Suprapubic skin (tissue), 4 donors: ENCODE measurements around the gene DYNLT2B. TPM values are rescaled to one million over a fixed set of nuclear protein-coding genes. Genes with fewer than 3 reads are reported as not detected.

Source experiments
- DNase-seq, 2 donors: peaks; one replicate each; pipeline ENCODE4 v3.0.0-alpha.2; 2019; ENCODE audit warnings: low spot score in 2 of 2
- H3K27ac ChIP-seq: fragments of 200-600 bp; sonication (generic); one replicate; pipeline ENCODE4 v1.5.1; 2019
- H3K27me3 ChIP-seq: fragments of 200-600 bp; sonication (generic); one replicate; pipeline ENCODE4 v1.5.1; 2019
- H3K36me3 ChIP-seq: fragments of 200-600 bp; sonication (generic); one replicate; pipeline ENCODE4 v1.5.1; 2019
- H3K4me1 ChIP-seq: fragments of 200-600 bp; sonication (generic); one replicate; pipeline ENCODE4 v1.5.1; 2019
- H3K4me3 ChIP-seq: fragments of 200-600 bp; sonication (generic); one replicate; pipeline ENCODE4 v1.5.1; 2019; ENCODE audit warnings: mild to moderate bottlenecking
- H3K9me3 ChIP-seq: fragments of 200-600 bp; sonication (generic); one replicate; pipeline ENCODE4 v1.5.1; 2019
- CTCF ChIP-seq, 2 donors: fragments of 200-600 bp in 1 of 2; fragments of 450-650 bp in 1 of 2; sonication (generic) in 1 of 2; IDR thresholded peaks; one replicate each; pipeline ENCODE4 v1.5.1; 2016 to 2019; ENCODE audit warnings: antibody characterized with exemption in 2 of 2, mild to moderate bottlenecking in 1 of 2, moderate library complexity in 1 of 2
- EP300 ChIP-seq: sonication (generic); formaldehyde crosslinking; IDR thresholded peaks from one replicate; pipeline ENCODE4 v1.6.1; 2017; ENCODE audit warnings: antibody characterized with exemption
- POLR2A ChIP-seq, 2 donors: fragments of 450-650 bp; IDR thresholded peaks; one replicate each; pipeline ENCODE4 v1.6.1; 2017; ENCODE audit warnings: antibody characterized with exemption in 2 of 2, mild to moderate bottlenecking in 2 of 2, moderate library complexity in 2 of 2
- POLR2AphosphoS5 ChIP-seq, 3 donors: sonication (generic); formaldehyde crosslinking; IDR thresholded peaks; one replicate each; pipeline ENCODE4 v1.6.1; 2017; ENCODE audit warnings: antibody characterized with exemption in 3 of 3
- WGBS: methylation state at CpG from one replicate; pipeline ENCODE4 v1.1.5; 2018; 5-methylcytosine and 5-hydroxymethylcytosine counted together
- total RNA-seq, 4 donors: library from RNA; depleted of rRNA; stranded (reverse); fragments of >200 nt; gene quantifications; one replicate each; pipeline ENCODE4 v1.1.0, GENCODE V29; 2016

DYNLT2B gene
- total RNA-seq, 4 donors from 2014 or later, result 5.3 to 13.1 (median 10.6) TPM

DNA sequence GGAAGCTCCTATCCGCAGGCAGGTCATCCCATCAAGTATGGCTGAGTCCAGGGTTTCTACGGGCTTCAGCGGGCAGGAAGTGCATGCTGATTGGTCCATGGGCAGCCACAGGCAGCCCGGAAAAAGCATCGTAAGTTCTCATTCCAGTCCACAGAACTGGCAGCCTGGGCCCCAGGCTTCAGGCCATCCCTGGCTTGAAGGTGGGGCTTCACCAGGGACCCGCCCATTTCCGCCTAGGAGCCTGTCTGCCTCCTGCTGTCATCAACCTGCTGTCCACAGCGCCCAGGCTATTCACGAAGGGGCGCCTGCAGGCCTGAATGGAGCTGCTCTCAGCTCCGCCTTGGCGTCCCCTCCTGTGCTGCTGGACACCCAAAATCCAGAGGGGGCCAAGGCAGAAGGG, 44.4 kb downstream of the DYNLT2B start:
- no peak for DNase-seq
- WGBS, result 100% methylated on average over 1 of the region's 12 CpGs
- peaks cover 20% of the 10 kb centered on the region for H3K36me3 ChIP-seq
- H3K9me3 ChIP-seq, result no peaks in the 10 kb centered on the region
- H3K27me3 ChIP-seq, result no peaks in the 10 kb centered on the region
- H3K4me3 ChIP-seq, result no peak overlapping the region
- peaks cover 27% of the 10 kb centered on the region for H3K4me1 ChIP-seq
- no peak for TF ChIP-seq POLR2AphosphoS5 (IDR thresholded peaks at IDR 0.05)
- no peak for TF ChIP-seq EP300
- TF ChIP-seq CTCF (IDR thresholded peaks at IDR 0.05), result no peak
- no peak for TF ChIP-seq POLR2A (IDR thresholded peaks at IDR 0.05)
- peak overlapping the region; percentile 39 for H3K27ac ChIP-seq

DNA sequence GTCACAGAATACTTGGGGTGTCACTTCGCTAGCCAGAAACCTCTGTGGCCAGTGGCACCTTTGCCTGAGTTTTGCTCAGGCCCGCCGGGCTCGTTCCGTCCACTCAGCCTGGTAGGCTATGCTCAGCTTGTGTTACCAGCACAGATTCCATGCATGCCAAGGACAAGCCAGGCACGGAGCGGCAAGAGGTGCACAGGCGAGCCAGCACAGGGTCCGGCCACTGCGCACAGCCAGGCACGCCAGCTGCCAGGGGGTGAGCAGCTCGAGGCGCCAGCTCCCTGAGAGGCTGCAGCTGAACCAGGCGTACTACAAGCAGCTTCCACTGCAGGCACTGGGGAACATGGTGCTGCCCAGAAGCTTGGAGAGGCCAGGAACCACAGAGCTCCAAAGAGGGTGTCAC, 45.2 kb downstream of the DYNLT2B start:
- H3K36me3 ChIP-seq, result peaks cover 20% of the 10 kb centered on the region
- H3K4me3 ChIP-seq, result no peak overlapping the region
- WGBS, result 98% methylated on average over 5 of the region's 14 CpGs
- no peak overlapping the region for H3K27ac ChIP-seq
- H3K27me3 ChIP-seq, result no peaks in the 10 kb centered on the region
- no peaks in the 10 kb centered on the region for H3K9me3 ChIP-seq
- no peak for DNase-seq
- TF ChIP-seq EP300 (no peak), POLR2A (IDR thresholded peaks at IDR 0.05) (no peak), CTCF (IDR thresholded peaks at IDR 0.05) (no peak), POLR2AphosphoS5 (IDR thresholded peaks at IDR 0.05) (no peak)
- peaks cover 25% of the 10 kb centered on the region for H3K4me1 ChIP-seq

DNA sequence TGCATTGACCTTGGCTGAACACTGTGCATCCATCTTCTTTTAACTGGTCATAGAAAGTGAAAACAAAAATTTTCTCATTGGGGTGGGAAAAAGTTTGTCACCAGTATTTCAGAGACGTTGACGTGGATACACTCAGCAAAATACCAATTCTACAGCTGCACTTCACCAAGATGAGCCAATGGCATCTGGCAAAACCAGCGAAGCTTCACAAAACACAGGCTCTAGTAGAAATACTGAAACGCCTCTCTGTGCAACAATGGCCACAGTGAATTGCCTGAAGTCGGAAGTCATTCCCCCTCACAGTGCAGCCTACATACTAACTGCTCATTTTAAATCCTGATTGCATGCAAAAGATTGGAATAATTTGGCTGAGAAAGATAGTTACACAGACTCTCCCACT, 47.5 kb downstream of the DYNLT2B start:
- no peak for TF ChIP-seq CTCF (IDR thresholded peaks at IDR 0.05)
- TF ChIP-seq POLR2AphosphoS5 (IDR thresholded peaks at IDR 0.05), result no peak
- TF ChIP-seq POLR2A (IDR thresholded peaks at IDR 0.05), result no peak
- TF ChIP-seq EP300, result no peak
- Histone ChIP-seq H3K9me3 (no peaks in the 10 kb centered on the region), H3K27ac (no peak overlapping the region), H3K4me1 (peaks cover 24% of the 10 kb centered on the region), H3K4me3 (no peak overlapping the region), H3K27me3 (no peaks in the 10 kb centered on the region), H3K36me3 (peaks cover 40% of the 10 kb centered on the region)
- no peak for DNase-seq
- WGBS, result 93% methylated on average over 5 of the region's 5 CpGs

DNA sequence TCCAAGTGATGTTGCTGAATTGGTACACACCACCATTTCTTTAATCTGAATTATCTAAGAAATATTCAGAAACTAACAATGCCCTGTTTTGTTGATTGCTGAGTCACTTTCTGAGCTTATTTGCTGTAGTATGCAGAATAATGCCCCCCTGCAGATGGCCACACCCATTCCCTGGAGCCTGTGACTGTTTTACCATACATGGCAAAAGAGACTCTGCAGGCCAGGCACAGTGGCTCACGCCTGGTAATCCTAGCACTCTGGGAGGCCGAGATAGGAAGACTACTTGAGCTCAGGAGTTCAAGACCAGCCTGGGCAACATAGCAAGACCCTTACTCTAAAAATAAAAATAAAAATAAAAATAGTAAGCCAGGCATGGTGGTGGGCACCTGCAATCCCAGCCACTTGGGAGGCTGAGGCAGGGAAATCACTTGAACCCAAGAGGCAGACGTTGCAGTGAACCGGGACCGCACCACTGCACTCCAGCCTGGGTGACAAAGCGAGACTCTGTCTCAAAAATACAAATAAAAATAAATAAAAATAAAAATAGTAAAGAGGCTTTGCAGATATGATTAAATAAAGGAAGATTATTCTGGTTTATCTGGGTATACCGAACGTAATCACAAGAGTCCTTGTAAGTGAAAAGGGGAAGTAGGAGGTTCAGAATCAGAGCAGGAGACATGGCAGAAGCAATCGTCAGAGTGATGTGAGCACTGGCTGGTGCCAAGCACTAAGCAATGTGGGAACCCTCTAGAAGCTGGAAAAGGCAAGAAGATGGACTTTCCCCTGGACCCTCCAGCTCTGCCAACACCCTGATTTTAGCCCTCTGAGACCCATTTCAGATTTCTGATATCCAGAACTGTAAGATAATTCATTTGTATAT, 49.5 kb downstream of the DYNLT2B start:
- Histone ChIP-seq H3K4me3 (no peak overlapping the region), H3K27ac (no peak overlapping the region), H3K36me3 (peaks cover 48% of the 10 kb centered on the region), H3K4me1 (peaks cover 14% of the 10 kb centered on the region), H3K27me3 (no peaks in the 10 kb centered on the region), H3K9me3 (no peaks in the 10 kb centered on the region)
- no peak for DNase-seq
- 60% methylated on average over 9 of the region's 9 CpGs for WGBS
- no peak for TF ChIP-seq POLR2A (IDR thresholded peaks at IDR 0.05)
- no peak for TF ChIP-seq EP300
- TF ChIP-seq POLR2AphosphoS5 (IDR thresholded peaks at IDR 0.05), result no peak
- no peak for TF ChIP-seq CTCF (IDR thresholded peaks at IDR 0.05)

GRCh38 chr3:196263819-196264218, 54.2 kb downstream of the DYNLT2B start:
- no peak for DNase-seq
- Histone ChIP-seq H3K27ac (no peak overlapping the region), H3K36me3 (peaks cover 50% of the 10 kb centered on the region), H3K27me3 (no peaks in the 10 kb centered on the region), H3K4me1 (peaks cover 8% of the 10 kb centered on the region), H3K4me3 (no peak overlapping the region), H3K9me3 (no peaks in the 10 kb centered on the region)
- WGBS, result 93% methylated on average over 7 of the region's 7 CpGs
- no peak for TF ChIP-seq POLR2A (IDR thresholded peaks at IDR 0.05)
- no peak for TF ChIP-seq POLR2AphosphoS5 (IDR thresholded peaks at IDR 0.05)
- no peak for TF ChIP-seq CTCF (IDR thresholded peaks at IDR 0.05)
- TF ChIP-seq EP300, result no peak
